Neural cell (in vitro differentiated cells): Measurements from ENCODE around the gene CLEC4M. TPM values are rescaled to one million over a fixed set of nuclear protein-coding genes. Genes with fewer than 3 reads are reported as not detected.

Source experiments
- H2AFZ ChIP-seq: fragments of 200-600, 300-800 bp; sonication (generic), shearing (Covaris generic); 2 replicates; pipeline ENCODE4 v1.6.0; 2014; ENCODE audit warnings: low read depth, mild to moderate bottlenecking, antibody characterized with exemption, low read length, moderate library complexity
- H3F3A ChIP-seq: fragments of 200-600 bp; shearing (Covaris generic); 2 replicates; pipeline ENCODE4 v1.6.1; 2016; ENCODE audit warnings: mild to moderate bottlenecking, moderate library complexity, mixed read lengths, antibody characterized with exemption, low read length; ENCODE audit not compliant: insufficient read depth, poor library complexity, severe bottlenecking
- H3K27ac ChIP-seq: fragments of 200-600, 300-800 bp; sonication (generic), shearing (Covaris generic); 2 replicates; pipeline ENCODE4 v1.5.1; 2014; ENCODE audit warnings: mild to moderate bottlenecking, low read length, moderate library complexity
- H3K27me3 ChIP-seq: fragments of 300-800, 200-600 bp; sonication (generic), shearing (Covaris generic); 2 replicates; pipeline ENCODE4 v1.6.0; 2014; ENCODE audit warnings: mild to moderate bottlenecking, low read depth, low read length, moderate library complexity; ENCODE audit not compliant: insufficient read depth
- H3K36me3 ChIP-seq: fragments of 300-800, 200-600 bp; sonication (generic), shearing (Covaris generic); 2 replicates; pipeline ENCODE4 v1.5.1; 2014; ENCODE audit warnings: mild to moderate bottlenecking, antibody characterized with exemption, low read length, moderate library complexity; ENCODE audit not compliant: insufficient read depth
- H3K4me2 ChIP-seq: fragments of 300-800, 200-600 bp; sonication (generic), shearing (Covaris generic); 2 replicates; pipeline ENCODE4 v1.6.0; 2014; ENCODE audit warnings: mild to moderate bottlenecking, low read length
- H3K4me3 ChIP-seq: fragments of 300-800, 200-600 bp; sonication (generic), shearing (Covaris generic); 2 replicates; pipeline ENCODE4 v1.5.1; 2014; ENCODE audit warnings: mild to moderate bottlenecking, low read length, moderate library complexity
- H3K79me2 ChIP-seq: fragments of 200-600 bp; shearing (Covaris generic); replicated peaks from 2 replicates; pipeline ENCODE4 v1.6.0; 2014; ENCODE audit warnings: mild to moderate bottlenecking, low read length, moderate library complexity; ENCODE audit not compliant: insufficient read depth
- H3K9ac ChIP-seq: fragments of 300-800, 200-600 bp; sonication (generic), shearing (Covaris generic); 2 replicates; pipeline ENCODE4 v1.6.1; 2016; ENCODE audit warnings: mild to moderate bottlenecking, low read length, mixed read lengths
- H3K9me2 ChIP-seq: fragments of 200-600 bp; shearing (Covaris generic); 2 replicates; pipeline ENCODE4 v1.6.1; 2016; ENCODE audit warnings: mild to moderate bottlenecking, low read length, mixed read lengths; ENCODE audit not compliant: insufficient read depth
- H3K9me3 ChIP-seq: fragments of 200-600, 300-800 bp; sonication (generic), shearing (Covaris generic); 2 replicates; pipeline ENCODE4 v1.6.1; 2016; ENCODE audit warnings: mild to moderate bottlenecking, mixed run types, low read length, moderate library complexity, mixed read lengths
- H4K20me1 ChIP-seq: fragments of 200-600 bp; shearing (Covaris generic); 2 replicates; pipeline ENCODE4 v1.6.1; 2016; ENCODE audit warnings: mild to moderate bottlenecking, mixed run types; ENCODE audit not compliant: insufficient read depth
- CTCF ChIP-seq: fragments of 450-650 bp; IDR thresholded peaks from 2 replicates; pipeline ENCODE4 v1.5.1; 2014; ENCODE audit warnings: antibody characterized with exemption, mild to moderate bottlenecking, moderate library complexity; ENCODE audit not compliant: poor library complexity, severe bottlenecking
- EP300 ChIP-seq: fragments of 450-650 bp; conservative IDR thresholded peaks from 2 replicates; pipeline ENCODE4 v1.6.1; 2014; ENCODE audit warnings: antibody characterized with exemption, mild to moderate bottlenecking, moderate library complexity; ENCODE audit not compliant: poor library complexity, severe bottlenecking
- EZH2 ChIP-seq: fragments of 200-600, 300-800 bp; shearing (Covaris generic), sonication (generic); IDR thresholded peaks from 2 replicates; pipeline ENCODE4 v1.6.1; 2014; ENCODE audit warnings: antibody characterized with exemption, low read length, borderline replicate concordance, mild to moderate bottlenecking; ENCODE audit not compliant: insufficient read depth, poor library complexity, severe bottlenecking
- MXI1 ChIP-seq: fragments of 450-650 bp; conservative IDR thresholded peaks from 2 replicates; pipeline ENCODE4 v1.6.1; 2014; ENCODE audit warnings: antibody characterized with exemption, mild to moderate bottlenecking; ENCODE audit not compliant: poor library complexity, severe bottlenecking
- POLR2AphosphoS5 ChIP-seq: IDR thresholded peaks from 2 replicates; pipeline ENCODE4 v1.6.1; 2012
- RAD21 ChIP-seq: fragments of 450-650 bp; conservative IDR thresholded peaks from 2 replicates; pipeline ENCODE4 v1.6.1; 2014; ENCODE audit warnings: antibody characterized with exemption, mild to moderate bottlenecking, moderate library complexity
- REST ChIP-seq: IDR thresholded peaks from 2 replicates; pipeline ENCODE4 v1.6.1; 2012; ENCODE audit warnings: borderline replicate concordance
- SMC3 ChIP-seq: fragments of 450-650 bp; conservative IDR thresholded peaks from 2 replicates; pipeline ENCODE4 v1.6.1; 2014; ENCODE audit warnings: antibody characterized with exemption, mild to moderate bottlenecking, moderate library complexity; ENCODE audit not compliant: poor library complexity
- TAF1 ChIP-seq: IDR thresholded peaks from 2 replicates; pipeline ENCODE4 v1.6.1; 2012; ENCODE audit warnings: low read depth
- polyA minus RNA-seq: library from RNA; depleted of rRNA, polyadenylated mRNA; stranded (reverse); fragments of >200 nt; gene quantifications from 2 replicates; pipeline ENCODE4 v1.2.3, GENCODE V29; 2014
- polyA plus RNA-seq: library from polyadenylated mRNA; depleted of rRNA; stranded (reverse); fragments of >200 nt; gene quantifications from 2 replicates; pipeline ENCODE4 v1.2.3, GENCODE V29; 2014

The CLEC4M gene
- not detected in 2 replicates for polyA plus RNA-seq
- polyA minus RNA-seq, result not detected in 2 replicates

- Histone ChIP-seq H3K9me2 (no peaks in the 10 kb centered on the region), H3K4me2 (no peak within 1 kb of the TSS), H4K20me1 (no peaks in the 10 kb centered on the region), H3K9me3 (peaks cover 2% of the 10 kb centered on the region), H2AFZ (no peak within 1 kb of the TSS), H3K4me3 (no peak within 1 kb of the TSS), H3F3A (no peaks in the 10 kb centered on the region), H3K9ac (no peak within 1 kb of the TSS), H3K79me2 (no peaks in the 10 kb centered on the region), H3K36me3 (no peaks in the 10 kb centered on the region), H3K27ac (no peak within 1 kb of the TSS), H3K27me3 (no peaks in the 10 kb centered on the region)
- TF ChIP-seq EZH2 (no peak), EP300 (no peak), SMC3 (no peak), RAD21 (no peak), MXI1 (no peak), REST (no peak), TAF1 (no peak), POLR2AphosphoS5 (no peak), CTCF (no peak)
Observed at GRCh38 chr19:7762719-7763293, at the start of gene CLEC4M. TSS of gene CLEC4M (plus strand) at chr19:7763243. CDS start at chr19:7763267, 24 bp downstream.

GRCh38 chr19:7715671-7716070 lies 47.4 kb upstream of the CLEC4M start:
- TF ChIP-seq EZH2 (no peak), SMC3 (no peak), REST (no peak), RAD21 (no peak), CTCF (no peak), MXI1 (no peak), TAF1 (no peak), POLR2AphosphoS5 (no peak)
- H3K27me3 ChIP-seq, result no peaks in the 10 kb centered on the region
- H3K9ac ChIP-seq, result no peak overlapping the region
- H3K36me3 ChIP-seq, result no peaks in the 10 kb centered on the region
- H3K4me3 ChIP-seq, result no peak overlapping the region
- H3K79me2 ChIP-seq, result no peaks in the 10 kb centered on the region
- H2AFZ ChIP-seq, result no peak overlapping the region
- no peak overlapping the region for H3K27ac ChIP-seq
- H3F3A ChIP-seq, result no peaks in the 10 kb centered on the region
- H3K9me3 ChIP-seq, result no peaks in the 10 kb centered on the region
- no peaks in the 10 kb centered on the region for H3K9me2 ChIP-seq
- H4K20me1 ChIP-seq, result no peaks in the 10 kb centered on the region
- H3K4me2 ChIP-seq, result no peak overlapping the region
